Muscle of arm (tissue), 12 donors: ENCODE data around the gene PDE4D. TPM values are rescaled to one million over a fixed set of nuclear protein-coding genes. Genes with fewer than 3 reads are reported as not detected.
"Not testable (repeated sequence)": the region's sequence is repeated elsewhere in the genome, so short reads cannot be mapped to it uniquely, and the experiment has no call there.

Experiments used
- DNase-seq: peaks from one replicate; pipeline ENCODE4 v3.0.0-alpha.2; 2013
- polyA plus RNA-seq, 12 donors: library from polyadenylated mRNA; unstranded; fragments of 120-200 nt; gene quantifications; one replicate each; pipeline ENCODE4 v1.2.1, GENCODE V29; 2013; ENCODE audit not compliant: insufficient read length in 12 of 12

PDE4D gene
- polyA plus RNA-seq, 12 donors = 28.2 to 56.3 (median 41.5) TPM; not detected in 1

- no peak for DNase-seq
Observed at GRCh38 chr5:59421986-59422941, 471.3 kb downstream of the PDE4D start.

GRCh38 chr5:59420596-59420995, 472.9 kb downstream of the PDE4D start:
- DNase-seq = no peak

GRCh38 chr5:59418808-59419207, 474.7 kb downstream of the PDE4D start:
- DNase-seq = no peak

- peak; percentile 25 for DNase-seq
Observed at GRCh38 chr5:59416451-59416850, 477.1 kb downstream of the PDE4D start.

GRCh38 chr5:59416026-59416425, 477.5 kb downstream of the PDE4D start:
- DNase-seq = peak; percentile 29

DNA sequence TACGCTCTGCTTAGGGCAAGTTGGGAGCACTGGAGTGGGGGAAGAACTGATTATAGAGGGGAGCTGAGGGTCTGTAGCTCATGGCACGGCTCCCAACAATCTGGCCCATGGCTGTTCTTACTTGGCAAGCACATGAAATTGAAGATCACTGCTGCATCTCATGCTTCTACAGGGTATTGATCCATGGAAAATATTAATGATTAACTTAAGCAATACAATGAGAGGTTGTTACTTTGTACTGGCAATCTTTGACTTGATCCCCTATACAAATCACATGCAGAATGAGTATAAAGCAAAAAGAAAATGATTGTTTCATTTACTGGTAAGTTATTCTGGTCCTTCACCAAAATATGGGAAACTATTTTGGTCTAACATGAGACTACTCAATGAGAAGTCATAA, 481.1 kb downstream of the PDE4D start:
- no peak for DNase-seq

DNA sequence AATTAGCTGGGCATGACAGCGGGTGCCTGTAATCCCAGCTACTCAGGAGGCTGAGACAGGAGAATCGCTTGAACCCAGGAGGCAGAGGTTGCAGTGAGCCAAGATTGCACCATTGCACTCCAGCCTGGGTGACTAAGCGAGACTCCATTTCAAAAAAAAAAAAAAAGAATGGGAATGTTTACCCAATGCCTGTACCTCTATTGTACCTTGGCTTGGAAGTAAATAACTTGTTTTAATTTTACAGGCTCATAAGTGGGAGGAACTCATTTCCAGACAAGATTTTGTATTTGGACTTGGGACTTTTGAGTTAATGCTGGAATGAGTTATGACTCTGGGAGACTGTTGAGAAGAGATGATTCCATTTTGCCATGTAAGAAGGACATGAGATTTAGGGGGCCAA, 484.5 kb downstream of the PDE4D start:
- DNase-seq = not testable (repeated sequence)

- DNase-seq = no peak
Observed at GRCh38 chr5:59407967-59408366, 485.6 kb downstream of the PDE4D start.

GRCh38 chr5:59401637-59402036, 491.9 kb downstream of the PDE4D start:
- no peak for DNase-seq

DNA sequence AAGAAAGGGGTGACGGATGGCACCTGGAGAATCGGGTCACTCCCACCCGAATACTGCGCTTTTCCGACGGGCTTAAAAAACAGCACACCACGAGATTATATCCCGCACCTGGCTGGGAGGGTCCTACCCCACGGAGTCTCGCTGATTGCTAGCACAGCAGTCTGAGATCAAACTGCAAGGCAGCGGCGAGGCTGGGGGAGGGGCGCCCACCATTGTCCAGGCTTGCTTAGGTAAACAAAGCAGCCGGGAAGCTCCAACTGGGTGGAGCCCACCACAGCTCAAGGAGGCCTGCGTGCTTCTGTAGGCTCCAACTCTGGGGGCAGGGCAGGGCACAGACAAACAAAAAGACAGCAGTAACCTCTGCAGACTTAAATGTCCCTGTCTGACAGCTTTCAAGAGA, 498.6 kb downstream of the PDE4D start:
- DNase-seq = not testable (repeated sequence)

DNA sequence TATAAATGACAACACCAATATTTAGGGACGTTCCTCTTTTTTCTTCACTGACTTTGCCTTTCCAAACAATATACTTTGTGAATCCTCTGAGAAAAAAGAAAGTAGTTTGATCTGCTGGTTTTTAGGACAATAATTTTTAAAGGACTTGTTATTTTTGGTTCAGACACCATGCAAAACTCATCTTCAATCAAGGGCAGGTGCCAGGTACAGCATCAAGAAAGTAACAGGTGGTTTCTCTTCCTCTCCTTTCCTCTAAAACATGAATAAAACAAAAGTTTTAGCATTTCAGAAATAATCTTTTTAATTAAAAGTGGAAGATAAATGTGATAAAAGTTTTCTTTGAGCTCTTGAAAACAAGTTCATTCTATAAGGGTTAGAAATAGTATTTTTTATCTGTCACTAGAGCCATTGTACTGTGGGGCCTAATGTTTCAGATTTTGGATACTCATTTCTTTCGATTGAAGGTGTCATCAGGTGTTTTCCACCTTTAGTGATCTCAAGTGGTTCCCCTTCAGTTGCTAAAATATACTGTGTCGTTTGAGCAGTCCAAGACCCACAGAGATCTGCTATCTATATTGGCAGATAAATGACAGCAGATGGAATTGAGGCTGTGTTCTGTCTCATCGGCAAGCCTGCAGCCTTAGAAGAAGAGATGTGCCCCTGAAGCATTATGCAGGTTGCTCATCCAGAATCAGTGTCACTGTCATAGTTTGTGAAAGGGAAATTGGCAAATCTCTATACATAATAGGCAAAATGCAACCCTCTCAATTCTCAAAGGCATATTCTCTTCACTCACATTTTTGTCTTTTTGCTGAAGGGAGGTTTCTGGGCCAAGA, 499.7 kb downstream of the PDE4D start:
- no peak for DNase-seq

DNA sequence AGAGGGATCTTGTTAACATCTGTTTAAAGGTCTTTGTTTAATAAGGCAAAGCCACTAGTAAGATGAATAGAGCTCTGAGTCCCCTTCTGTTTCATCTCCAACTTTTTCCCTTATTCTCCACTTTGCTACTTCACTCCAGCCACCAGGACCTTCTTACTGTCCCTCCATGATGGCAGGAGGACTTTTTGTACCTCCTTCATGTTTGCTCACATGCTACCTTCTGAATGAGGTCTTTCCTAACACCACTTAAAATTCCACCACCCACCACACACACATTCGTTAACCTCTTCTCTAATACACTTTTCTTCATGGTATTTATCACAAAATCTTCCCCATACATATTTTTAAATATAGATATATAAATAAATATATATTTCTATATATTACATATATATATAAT, 501.9 kb downstream of the PDE4D start:
- no peak for DNase-seq

DNA sequence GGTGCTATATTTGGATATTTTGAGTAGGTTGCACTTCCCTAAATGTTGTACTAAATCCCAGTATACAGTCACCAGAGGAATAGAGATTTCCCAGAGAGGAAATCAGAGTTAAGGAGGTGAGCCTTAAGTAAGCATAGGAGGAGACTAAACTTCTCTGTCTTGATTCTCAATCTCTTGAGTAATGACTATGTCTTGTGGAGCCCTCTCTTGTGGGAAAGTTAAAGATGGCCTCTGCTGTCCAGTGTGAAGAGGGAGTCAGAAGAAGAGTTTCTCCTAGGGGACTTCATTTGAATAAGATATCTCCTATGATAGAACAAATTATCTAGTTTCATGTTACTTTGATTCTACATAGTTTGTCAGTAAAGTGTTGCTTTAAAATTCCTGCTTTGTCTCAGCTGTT, 502.5 kb downstream of the PDE4D start:
- no peak for DNase-seq

- peak; percentile 57 for DNase-seq
Observed at GRCh38 chr5:59390074-59390659, 503.4 kb downstream of the PDE4D start.

- no peak for DNase-seq
Observed at GRCh38 chr5:59387127-59387526, 506.4 kb downstream of the PDE4D start.

DNA sequence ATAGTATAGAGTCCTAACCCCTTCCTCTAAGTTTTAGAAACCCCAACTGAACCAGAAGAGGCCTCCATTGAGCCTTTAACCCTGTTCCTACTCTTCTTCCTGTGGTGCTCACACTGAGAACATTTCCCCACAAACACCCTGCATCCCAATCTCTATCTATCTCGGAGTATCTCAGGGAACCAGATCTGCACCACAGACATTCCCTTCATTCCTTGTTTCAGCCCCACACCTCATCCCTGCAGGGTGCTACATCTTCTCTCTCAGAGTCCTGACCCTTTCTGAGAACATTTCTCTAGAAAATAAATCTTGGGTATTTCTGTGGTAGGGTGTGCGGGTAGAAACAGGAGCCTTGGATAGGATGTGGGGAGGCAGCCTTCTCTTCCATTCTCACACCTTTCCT, 507.8 kb downstream of the PDE4D start:
- no peak for DNase-seq

GRCh38 chr5:59380350-59380951, 513.1 kb downstream of the PDE4D start:
- peak; percentile 57 for DNase-seq

DNA sequence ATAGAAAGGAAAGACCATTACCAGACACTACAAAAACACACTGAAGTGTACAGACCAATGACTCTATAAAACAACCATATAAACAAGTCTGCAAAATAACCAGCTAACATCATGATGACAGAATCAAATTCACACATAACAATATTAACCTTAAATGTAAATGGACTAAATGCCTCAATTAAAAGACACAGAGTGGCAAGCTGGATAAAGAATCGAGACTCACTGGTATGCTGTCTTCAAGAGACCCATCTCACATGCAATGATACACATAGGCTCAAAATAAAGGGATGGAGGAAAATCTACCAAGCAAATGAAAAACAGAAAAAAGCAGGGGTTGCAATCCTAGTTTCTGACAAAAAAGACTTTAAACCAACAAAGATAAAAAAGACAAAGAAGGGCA, 519.5 kb downstream of the PDE4D start:
- DNase-seq = not testable (repeated sequence)

- DNase-seq = no peak
Observed at GRCh38 chr5:59371525-59372127, 521.9 kb downstream of the PDE4D start.

- DNase-seq = no peak
Observed at GRCh38 chr5:59368951-59369350, 524.6 kb downstream of the PDE4D start.

- DNase-seq = peak; percentile 79
Observed at GRCh38 chr5:59367791-59368394, 525.6 kb downstream of the PDE4D start.
